Neural cell (in vitro differentiated cells): ENCODE data around the gene PTPRA.

Experiments used
- EP300 ChIP-seq: fragments of 450-650 bp; conservative IDR thresholded peaks from 2 replicates; pipeline ENCODE4 v1.6.1; 2014; ENCODE audit warnings: antibody characterized with exemption, mild to moderate bottlenecking, moderate library complexity; ENCODE audit not compliant: poor library complexity, severe bottlenecking
- MXI1 ChIP-seq: fragments of 450-650 bp; conservative IDR thresholded peaks from 2 replicates; pipeline ENCODE4 v1.6.1; 2014; ENCODE audit warnings: antibody characterized with exemption, mild to moderate bottlenecking; ENCODE audit not compliant: poor library complexity, severe bottlenecking
- POLR2AphosphoS5 ChIP-seq: IDR thresholded peaks from 2 replicates; pipeline ENCODE4 v1.6.1; 2012
- RAD21 ChIP-seq: fragments of 450-650 bp; conservative IDR thresholded peaks from 2 replicates; pipeline ENCODE4 v1.6.1; 2014; ENCODE audit warnings: antibody characterized with exemption, mild to moderate bottlenecking, moderate library complexity
- SMC3 ChIP-seq: fragments of 450-650 bp; conservative IDR thresholded peaks from 2 replicates; pipeline ENCODE4 v1.6.1; 2014; ENCODE audit warnings: antibody characterized with exemption, mild to moderate bottlenecking, moderate library complexity; ENCODE audit not compliant: poor library complexity
- TAF1 ChIP-seq: IDR thresholded peaks from 2 replicates; pipeline ENCODE4 v1.6.1; 2012; ENCODE audit warnings: low read depth
- TF ChIP-seq, protein P1 (sequence below): fragments of 450-650 bp; IDR thresholded peaks from 2 replicates; pipeline ENCODE4 v1.5.1; 2014; ENCODE audit warnings: antibody characterized with exemption, mild to moderate bottlenecking, moderate library complexity; ENCODE audit not compliant: poor library complexity, severe bottlenecking

DNA sequence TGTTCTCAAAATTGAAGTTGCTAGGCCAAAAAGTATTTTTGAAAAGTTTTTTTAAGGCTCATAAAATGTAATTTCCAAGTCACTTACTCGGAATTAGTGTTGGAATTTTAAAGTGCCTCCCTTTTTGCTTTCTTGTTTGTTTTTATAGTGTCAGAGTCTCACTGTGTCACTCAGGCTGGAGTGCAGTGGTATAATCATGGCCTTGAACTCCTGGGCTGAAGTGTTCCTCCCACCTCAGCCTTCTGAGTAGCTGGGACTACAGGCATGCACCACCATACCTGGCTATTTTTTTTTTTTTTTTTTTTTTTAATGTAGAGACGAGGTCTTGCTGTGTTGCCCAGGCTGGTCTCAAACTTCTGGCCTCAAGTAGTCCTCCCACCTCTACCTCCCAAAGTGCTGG, 130.1 kb downstream of the PTPRA start:
- TF ChIP-seq POLR2AphosphoS5: no peak
- TF ChIP-seq, protein P1, sequence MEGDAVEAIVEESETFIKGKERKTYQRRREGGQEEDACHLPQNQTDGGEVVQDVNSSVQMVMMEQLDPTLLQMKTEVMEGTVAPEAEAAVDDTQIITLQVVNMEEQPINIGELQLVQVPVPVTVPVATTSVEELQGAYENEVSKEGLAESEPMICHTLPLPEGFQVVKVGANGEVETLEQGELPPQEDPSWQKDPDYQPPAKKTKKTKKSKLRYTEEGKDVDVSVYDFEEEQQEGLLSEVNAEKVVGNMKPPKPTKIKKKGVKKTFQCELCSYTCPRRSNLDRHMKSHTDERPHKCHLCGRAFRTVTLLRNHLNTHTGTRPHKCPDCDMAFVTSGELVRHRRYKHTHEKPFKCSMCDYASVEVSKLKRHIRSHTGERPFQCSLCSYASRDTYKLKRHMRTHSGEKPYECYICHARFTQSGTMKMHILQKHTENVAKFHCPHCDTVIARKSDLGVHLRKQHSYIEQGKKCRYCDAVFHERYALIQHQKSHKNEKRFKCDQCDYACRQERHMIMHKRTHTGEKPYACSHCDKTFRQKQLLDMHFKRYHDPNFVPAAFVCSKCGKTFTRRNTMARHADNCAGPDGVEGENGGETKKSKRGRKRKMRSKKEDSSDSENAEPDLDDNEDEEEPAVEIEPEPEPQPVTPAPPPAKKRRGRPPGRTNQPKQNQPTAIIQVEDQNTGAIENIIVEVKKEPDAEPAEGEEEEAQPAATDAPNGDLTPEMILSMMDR: no peak
- no peak for TF ChIP-seq SMC3
- TF ChIP-seq TAF1: no peak
- TF ChIP-seq MXI1: no peak
- no peak for TF ChIP-seq EP300
- TF ChIP-seq RAD21: no peak
